HepG2 (cell line): ENCODE measurements around the gene C17orf58. TPM values are rescaled to one million over a fixed set of nuclear protein-coding genes. Genes with fewer than 3 reads are reported as not detected.

Source experiments
- ATAC-seq: fragments of 200-7000 bp; cut with Tn5 transposase; 3 replicates; pipeline ENCODE4 v1.9.1; 2020; ENCODE audit warnings: mild to moderate bottlenecking, moderate library complexity
- BruUV-seq: library from RNA; stranded (reverse); fragments of 400-500 nt; replicated peaks from 2 replicates; lab custom pipeline; 2021; lab: Mats Ljungman, UMichigan
- CTCF ChIA-PET: fragments of 300-600 bp; formaldehyde crosslinking; extraction: SDS; loops from one replicate; lab custom pipeline; 2021; ENCODE audit warnings: low total read pairs, inconsistent platforms, low intra/inter-chr PET ratio; lab: Yijun Ruan, JAX
- POLR2A ChIA-PET: fragments of 350-600 bp; sonication (Branson Sonifier 250); formaldehyde crosslinking; loops from one replicate; lab custom pipeline; 2020; ENCODE audit warnings: antibody characterized with exemption, inconsistent platforms; lab: Yijun Ruan, JAX
- DNase-seq: peaks from one replicate; pipeline ENCODE4 v3.0.0-alpha.2; 2015; ENCODE audit warnings: low spot score
- FAIRE-seq: peaks from 3 replicates; lab custom pipeline; 2011; peaks lifted over from hg19 to GRCh38; lab: Jason Lieb, UNC
- H2AFZ ChIP-seq: one replicate; pipeline ENCODE4 v1.6.1; 2011; ENCODE audit warnings: low read length, inconsistent platforms
- H3K27ac ChIP-seq: fragments of 300-600 bp; 3 replicates; pipeline ENCODE4 v1.8.0; 2011; ENCODE audit warnings: mixed run types, mild to moderate bottlenecking, mixed read lengths, low read length, inconsistent platforms; ENCODE audit not compliant: insufficient read depth; ENCODE audit errors: extremely low read length
- H3K27me3 ChIP-seq, 2 experiments: fragments of 200-600 bp in 1 of 2; 2 replicates in 1 of 2; 3 replicates in 1 of 2; pipeline versions ENCODE4 v1.6.0 to v1.8.0; 2011; ENCODE audit warnings: low read length in 2 of 2, mild to moderate bottlenecking in 2 of 2, moderate library complexity in 2 of 2, inconsistent platforms in 1 of 2; ENCODE audit not compliant: insufficient read depth in 2 of 2, control insufficient read depth in 1 of 2
- H3K36me3 ChIP-seq, 2 experiments: fragments of 200-600 bp in 1 of 2; replicated peaks in 1 of 2; 2 replicates in 1 of 2; 3 replicates in 1 of 2; pipeline versions ENCODE4 v1.5.1 to v1.8.0; 2011; ENCODE audit warnings: low read length in 2 of 2, inconsistent platforms in 1 of 2; ENCODE audit not compliant: insufficient read depth in 2 of 2, control insufficient read depth in 1 of 2
- H3K4me1 ChIP-seq: 2 replicates; pipeline ENCODE4 v1.5.1; 2012; ENCODE audit warnings: low read length, inconsistent platforms; ENCODE audit not compliant: insufficient read depth
- H3K4me2 ChIP-seq: 2 replicates; pipeline ENCODE4 v1.6.0; 2011; ENCODE audit warnings: low read depth, low read length, inconsistent platforms
- H3K4me3 ChIP-seq, 3 experiments: fragments of 200-600 bp in 1 of 3; sonication (generic), shearing (Covaris generic) in 1 of 3; replicated peaks in 1 of 3; 2 replicates each; pipeline ENCODE4 v1.5.1; 2011 to 2016; ENCODE audit warnings: low read length in 3 of 3, inconsistent platforms in 2 of 3, low read depth in 2 of 3, mild to moderate bottlenecking in 2 of 3, control low read depth in 1 of 3, mixed read lengths in 1 of 3; ENCODE audit not compliant: insufficient read depth in 1 of 3
- H3K79me2 ChIP-seq: one replicate; pipeline ENCODE4 v1.6.1; 2011; ENCODE audit warnings: low read length, inconsistent platforms; ENCODE audit not compliant: insufficient read depth
- H3K9ac ChIP-seq: 2 replicates; pipeline ENCODE4 v1.6.0; 2011; ENCODE audit warnings: mild to moderate bottlenecking, low read depth, low read length, inconsistent platforms; ENCODE audit not compliant: insufficient read depth
- H3K9me3 ChIP-seq: 2 replicates; pipeline ENCODE4 v1.5.1; 2012; ENCODE audit warnings: mild to moderate bottlenecking, low read length
- H4K20me1 ChIP-seq: 2 replicates; pipeline ENCODE4 v1.6.0; 2011; ENCODE audit warnings: inconsistent platforms, mild to moderate bottlenecking, low read length, moderate library complexity; ENCODE audit not compliant: insufficient read depth
- ATAD3A ChIP-seq: sonication (generic); formaldehyde crosslinking; IDR thresholded peaks from 2 replicates; pipeline ENCODE4 v1.4.0; 2020; ENCODE audit warnings: missing genetic modification reagents
- ATF7 ChIP-seq, 2 experiments: fragments of 450-650 bp in 1 of 2; sonication (generic) in 1 of 2; formaldehyde crosslinking in 1 of 2; IDR thresholded peaks; 2 replicates each; pipeline versions ENCODE4 v1.4.0 to v1.6.1; 2016 to 2020; ENCODE audit warnings: antibody characterized with exemption in 1 of 2, mild to moderate bottlenecking in 1 of 2, missing genetic modification reagents in 1 of 2
- CBFB ChIP-seq: sonication (generic); formaldehyde crosslinking; IDR thresholded peaks from 2 replicates; pipeline ENCODE4 v1.4.0; 2020; ENCODE audit warnings: missing genetic modification reagents
- ERF ChIP-seq: IDR thresholded peaks from 2 replicates; pipeline ENCODE4 v1.6.1; 2018; ENCODE audit warnings: missing biosample characterization, missing genetic modification reagents
- ISL2 ChIP-seq: sonication (generic); formaldehyde crosslinking; IDR thresholded peaks from 2 replicates; pipeline ENCODE4 v1.5.0; 2020; ENCODE audit warnings: missing genetic modification reagents
- KLF6 ChIP-seq: IDR thresholded peaks from 2 replicates; pipeline ENCODE4 v1.8.0; 2016; ENCODE audit warnings: missing biosample characterization, missing genetic modification reagents
- POGZ ChIP-seq: sonication (generic); formaldehyde crosslinking; IDR thresholded peaks from 2 replicates; pipeline ENCODE4 v1.4.0; 2020; ENCODE audit warnings: mild to moderate bottlenecking, missing genetic modification reagents
- TP53 ChIP-seq: sonication (generic); formaldehyde crosslinking; conservative IDR thresholded peaks from 2 replicates; pipeline ENCODE4 v1.4.0; 2020; ENCODE audit warnings: missing genetic modification reagents
- ZNF780A ChIP-seq: sonication (generic); formaldehyde crosslinking; IDR thresholded peaks from 2 replicates; pipeline ENCODE4 v1.8.0; 2022; ENCODE audit warnings: mild to moderate bottlenecking, missing genetic modification reagents, moderate library complexity
- WGBS: methylation state at CpG from one replicate; pipeline ENCODE4 v1.1.6; 2017; ENCODE audit warnings: low lambda C conversion rate; 5-methylcytosine and 5-hydroxymethylcytosine counted together
- in situ Hi-C: cut with HindIII; loops from 2 replicates; pipeline ENCODE4 v1.10.0; 2017; ENCODE audit warnings: low pct_unique_long_range_greater_than_20kb; ENCODE audit not compliant: extremely low pct_ligation_motif_present
- intact Hi-C: fragments of 100-400 bp; cut with micrococcal nuclease; formaldehyde crosslinking; loops from one replicate; pipeline ENCODE4 v1.10.0; 2022; ENCODE audit not compliant: unreplicated experiment
- polyA plus RNA-seq, 8 experiments: library from polyadenylated mRNA; depleted of rRNA in 3 of 8; stranded (reverse) in 7 of 8; unstranded in 1 of 8; fragments of >200 nt; fragmentation: Illumina TruSeq in 4 of 8; extraction: Trizol in 4 of 8; gene quantifications; 2 replicates each; pipeline versions ENCODE4 v1.2.1 to v1.2.3, GENCODE V29; 2011 to 2016; ENCODE audit warnings: low read depth in 4 of 8, missing spikeins in 1 of 8, mixed read lengths in 1 of 8; ENCODE audit not compliant: insufficient read depth in 1 of 8
- total RNA-seq, 5 experiments: library from RNA; depleted of rRNA; stranded (reverse); fragments of >200 nt; fragmentation: Illumina TruSeq; extraction: Trizol; gene quantifications; 2 replicates each; pipeline ENCODE4 v1.2.3, GENCODE V29; 2016; ENCODE audit warnings: low read depth in 1 of 5
- TF ChIP-seq, protein P1 (sequence below): sonication (generic); formaldehyde crosslinking; IDR thresholded peaks from 2 replicates; pipeline ENCODE4 v1.4.0; 2020; ENCODE audit warnings: missing genetic modification reagents; ENCODE audit errors: not compliant biosample characterization
- TF ChIP-seq, protein P2 (sequence below): sonication (generic); formaldehyde crosslinking; IDR thresholded peaks from 2 replicates; pipeline ENCODE4 v1.5.1; 2020; ENCODE audit warnings: mild to moderate bottlenecking, missing genetic modification reagents, borderline replicate concordance

The C17orf58 gene
- total and polyA plus RNA-seq, 2 of the 13 experiments (the other 11 are each of a cell fraction or from before 2014, with no cell fraction given), result 15.6 to 15.8 TPM

DNA sequence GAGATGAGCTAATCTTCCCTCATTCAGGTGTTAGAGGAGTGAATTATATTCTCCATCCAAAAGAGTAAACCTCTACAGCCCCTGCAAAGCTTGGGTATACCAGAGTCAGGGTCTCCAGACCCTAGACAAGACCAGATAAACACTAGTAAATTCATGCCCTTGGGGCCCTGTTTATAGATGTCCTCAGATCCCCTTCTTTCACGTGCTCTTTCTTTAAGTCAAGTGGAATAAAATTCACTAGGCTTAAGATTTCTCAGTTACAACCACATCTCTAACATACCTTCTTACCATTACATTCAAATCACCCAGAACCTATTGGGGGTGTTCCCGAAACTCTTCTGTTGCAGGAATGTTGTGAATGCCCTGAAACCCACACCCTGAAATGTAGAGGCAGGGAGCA is 2.2 kb upstream of the C17orf58 start:
- TF ChIP-seq CBFB (CRISPR knock-in tag), result no peak
- no peak for TF ChIP-seq POGZ (CRISPR knock-in tag)
- TF ChIP-seq, protein P1, sequence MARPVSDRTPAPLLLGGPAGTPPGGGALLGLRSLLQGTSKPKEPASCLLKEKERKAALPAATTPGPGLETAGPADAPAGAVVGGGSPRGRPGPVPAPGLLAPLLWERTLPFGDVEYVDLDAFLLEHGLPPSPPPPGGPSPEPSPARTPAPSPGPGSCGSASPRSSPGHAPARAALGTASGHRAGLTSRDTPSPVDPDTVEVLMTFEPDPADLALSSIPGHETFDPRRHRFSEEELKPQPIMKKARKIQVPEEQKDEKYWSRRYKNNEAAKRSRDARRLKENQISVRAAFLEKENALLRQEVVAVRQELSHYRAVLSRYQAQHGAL (CRISPR knock-in tag), result no peak
- no peak for TF ChIP-seq ATF7 (IDR thresholded peaks at IDR 0.05)
- no peak for TF ChIP-seq ATF7 (CRISPR knock-in tag; IDR thresholded peaks at IDR 0.05)
- no peaks in the 10 kb centered on the region for H3K79me2 ChIP-seq
- intact Hi-C loops, result no loop called here
- no peak for FAIRE-seq
- peaks cover 25% of the 10 kb centered on the region for H3K4me1 ChIP-seq
- no peak overlapping the region for H3K4me3 ChIP-seq
- H3K4me2 ChIP-seq, result no peak overlapping the region
- H3K27ac ChIP-seq, result no peak overlapping the region
- WGBS, result 23% methylated on average over 2 of the region's 2 CpGs
- H3K36me3 ChIP-seq, result no peaks in the 10 kb centered on the region
- peaks cover 0 to 7% of the 10 kb centered on the region in 2 experiments; a peak in 1 of 5 replicates for H3K27me3 ChIP-seq
- in situ Hi-C loops, result no loop called here
- H2AFZ ChIP-seq, result no peak overlapping the region
- H4K20me1 ChIP-seq, result no peaks in the 10 kb centered on the region
- no peaks in the 10 kb centered on the region for H3K9me3 ChIP-seq
- ChIA-PET CTCF (no interaction called here), POLR2A (interaction anchor here (1.1 kb wide), 1 partner anchor 37 kb away, joined by 3 read pairs; the partner anchor contains the start of gene KPNA2)
- no peak for DNase-seq
- BruUV-seq, result no TSS peak
- no peak overlapping the region for H3K9ac ChIP-seq
- no peak for ATAC-seq

DNA sequence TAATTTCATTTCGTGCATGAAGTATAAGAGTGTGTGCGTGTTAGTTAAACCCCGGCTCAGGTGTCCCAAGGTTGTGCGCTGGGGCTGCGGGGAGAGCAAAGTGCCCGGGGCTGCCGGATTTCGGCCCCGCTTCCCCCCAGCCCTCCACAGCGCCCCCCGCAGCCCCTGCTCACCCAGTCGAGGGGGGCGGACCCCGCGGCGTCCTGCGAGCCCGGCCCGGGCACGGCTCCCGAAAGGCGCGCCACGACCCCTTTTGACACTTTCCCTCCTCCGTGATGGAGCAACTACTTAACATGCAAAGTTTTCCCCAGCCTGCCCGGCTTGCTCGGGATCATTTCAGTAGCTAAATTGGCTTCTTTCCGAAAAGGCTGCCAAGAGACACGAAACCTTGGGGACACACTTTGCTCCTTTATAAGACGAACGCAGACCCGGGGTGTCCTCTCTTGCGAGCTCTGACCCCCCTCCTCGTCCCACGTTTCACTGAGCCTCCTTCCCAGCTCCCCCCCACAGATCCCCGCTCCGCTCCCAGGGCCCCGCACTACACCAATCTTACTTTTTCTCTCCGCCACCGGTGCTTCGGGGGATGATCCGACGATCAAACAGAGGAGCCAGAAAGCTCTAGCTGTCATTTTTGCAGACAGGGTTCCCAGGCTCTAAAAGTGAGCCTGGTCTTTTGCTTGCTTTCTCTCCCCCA is 552 bp downstream of the C17orf58 start:
- Histone ChIP-seq H4K20me1 (no peaks in the 10 kb centered on the region), H3K79me2 (no peaks in the 10 kb centered on the region), H3K4me2 (peak overlapping the region; percentile 99), H3K4me3 (peak overlapping the region; percentile 60 to 78 (median 72)), H3K36me3 (no peaks in the 10 kb centered on the region), H3K27me3 (peaks cover 0 to 7% of the 10 kb centered on the region in 2 experiments; a peak in 1 of 5 replicates), H2AFZ (peak overlapping the region; percentile 10), H3K9me3 (no peaks in the 10 kb centered on the region), H3K4me1 (peaks cover 36% of the 10 kb centered on the region), H3K27ac (no peak overlapping the region), H3K9ac (peak overlapping the region; percentile 15)
- FAIRE-seq (no peak), ATAC-seq (peak; percentile 30), DNase-seq (no peak)
- in situ Hi-C loops (no loop called here), intact Hi-C loops (loop anchor here (2.0 kb wide), 1 partner anchor 17 kb away; no protein-coding TSS in a partner anchor)
- ChIA-PET CTCF (no interaction called here), POLR2A (interaction anchor here (1.3 to 2.7 kb wide), 5 partner anchors 16 to 40 kb away, joined by 4 to 25 read pairs (median 5); partner anchors contain the start of gene KPNA2)
- 1% methylated on average over 43 of the region's 43 CpGs for WGBS
- no TSS peak for BruUV-seq
- TF ChIP-seq ERF (0 out of 2 replicates have a peak, but pooled peaks have one; percentile 11), ISL2 (CRISPR knock-in tag) (no peak), ZNF780A (CRISPR knock-in tag) (peak; percentile 49; the same call in 1 of the 2 replicates), ATAD3A (CRISPR knock-in tag) (no peak), TP53 (CRISPR knock-in tag) (no peak), KLF6 (CRISPR knock-in tag) (no peak)
- TF ChIP-seq, protein P2, sequence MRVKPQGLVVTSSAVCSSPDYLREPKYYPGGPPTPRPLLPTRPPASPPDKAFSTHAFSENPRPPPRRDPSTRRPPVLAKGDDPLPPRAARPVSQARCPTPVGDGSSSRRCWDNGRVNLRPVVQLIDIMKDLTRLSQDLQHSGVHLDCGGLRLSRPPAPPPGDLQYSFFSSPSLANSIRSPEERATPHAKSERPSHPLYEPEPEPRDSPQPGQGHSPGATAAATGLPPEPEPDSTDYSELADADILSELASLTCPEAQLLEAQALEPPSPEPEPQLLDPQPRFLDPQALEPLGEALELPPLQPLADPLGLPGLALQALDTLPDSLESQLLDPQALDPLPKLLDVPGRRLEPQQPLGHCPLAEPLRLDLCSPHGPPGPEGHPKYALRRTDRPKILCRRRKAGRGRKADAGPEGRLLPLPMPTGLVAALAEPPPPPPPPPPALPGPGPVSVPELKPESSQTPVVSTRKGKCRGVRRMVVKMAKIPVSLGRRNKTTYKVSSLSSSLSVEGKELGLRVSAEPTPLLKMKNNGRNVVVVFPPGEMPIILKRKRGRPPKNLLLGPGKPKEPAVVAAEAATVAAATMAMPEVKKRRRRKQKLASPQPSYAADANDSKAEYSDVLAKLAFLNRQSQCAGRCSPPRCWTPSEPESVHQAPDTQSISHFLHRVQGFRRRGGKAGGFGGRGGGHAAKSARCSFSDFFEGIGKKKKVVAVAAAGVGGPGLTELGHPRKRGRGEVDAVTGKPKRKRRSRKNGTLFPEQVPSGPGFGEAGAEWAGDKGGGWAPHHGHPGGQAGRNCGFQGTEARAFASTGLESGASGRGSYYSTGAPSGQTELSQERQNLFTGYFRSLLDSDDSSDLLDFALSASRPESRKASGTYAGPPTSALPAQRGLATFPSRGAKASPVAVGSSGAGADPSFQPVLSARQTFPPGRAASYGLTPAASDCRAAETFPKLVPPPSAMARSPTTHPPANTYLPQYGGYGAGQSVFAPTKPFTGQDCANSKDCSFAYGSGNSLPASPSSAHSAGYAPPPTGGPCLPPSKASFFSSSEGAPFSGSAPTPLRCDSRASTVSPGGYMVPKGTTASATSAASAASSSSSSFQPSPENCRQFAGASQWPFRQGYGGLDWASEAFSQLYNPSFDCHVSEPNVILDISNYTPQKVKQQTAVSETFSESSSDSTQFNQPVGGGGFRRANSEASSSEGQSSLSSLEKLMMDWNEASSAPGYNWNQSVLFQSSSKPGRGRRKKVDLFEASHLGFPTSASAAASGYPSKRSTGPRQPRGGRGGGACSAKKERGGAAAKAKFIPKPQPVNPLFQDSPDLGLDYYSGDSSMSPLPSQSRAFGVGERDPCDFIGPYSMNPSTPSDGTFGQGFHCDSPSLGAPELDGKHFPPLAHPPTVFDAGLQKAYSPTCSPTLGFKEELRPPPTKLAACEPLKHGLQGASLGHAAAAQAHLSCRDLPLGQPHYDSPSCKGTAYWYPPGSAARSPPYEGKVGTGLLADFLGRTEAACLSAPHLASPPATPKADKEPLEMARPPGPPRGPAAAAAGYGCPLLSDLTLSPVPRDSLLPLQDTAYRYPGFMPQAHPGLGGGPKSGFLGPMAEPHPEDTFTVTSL (CRISPR knock-in tag), result no peak
